ENCODE data around the gene SNX6.
"Not testable (repeated sequence)": the region's sequence is repeated elsewhere in the genome, so short reads cannot be mapped to it uniquely, and the experiment has no call there.

SNX6 gene

DNA sequence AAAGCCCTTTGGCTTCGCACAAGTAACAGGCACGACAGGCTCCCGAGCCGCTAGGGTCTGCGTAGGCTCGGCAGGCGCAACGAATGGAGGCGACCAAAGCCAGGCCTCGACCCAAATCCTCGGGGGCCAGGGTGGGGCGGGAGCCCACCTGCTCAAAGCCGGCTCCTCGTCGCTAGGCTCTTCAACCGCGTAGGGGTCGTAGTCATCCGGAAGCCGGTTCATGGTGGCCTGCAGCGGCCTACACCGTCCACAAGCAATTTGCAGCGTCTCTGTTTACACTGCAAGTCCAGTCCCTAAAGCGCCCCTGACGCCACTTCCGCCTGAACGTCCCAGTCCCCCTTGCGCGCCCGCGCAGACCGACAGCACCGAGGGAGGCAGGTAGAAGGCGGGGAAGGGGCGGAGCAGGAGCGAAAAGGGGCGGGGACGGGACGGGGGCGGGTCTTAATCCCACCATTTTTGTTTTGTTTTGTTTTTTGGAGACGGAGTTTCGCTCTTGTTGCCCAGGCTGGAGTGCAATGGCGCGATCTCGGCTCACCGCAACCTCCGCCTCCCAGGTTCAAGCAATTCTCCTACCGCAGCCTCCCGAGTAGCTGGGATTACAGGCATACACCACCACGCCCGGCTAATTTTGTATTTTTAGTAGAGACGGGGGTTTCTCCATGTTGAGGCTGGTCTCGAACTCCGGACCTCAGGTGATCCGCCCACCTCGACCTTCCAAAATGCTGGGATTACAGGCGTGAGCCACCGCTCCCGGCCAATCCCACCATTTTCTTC is 90.4 kb downstream of the SNX6 start, which contains the start of gene EAPP:
EAPP (minus strand) TSS at position 295 of the 774 bp plus-strand sequence; CDS start at position 222, 73 bp downstream.
- in situ Hi-C loops (cut with HindIII; ENCODE audit: low pct_unique_long_range_greater_than_20kb, low sequenced_read_pairs), result no loop called here
- no peak for TF ChIP-seq JUND (IDR thresholded peaks at IDR 0.05; ENCODE audit: low read depth)
- peak; percentile 94 to 99 for DNase-seq (ENCODE audit: low read depth in 1 of 2, low spot score in 1 of 2)

DNA sequence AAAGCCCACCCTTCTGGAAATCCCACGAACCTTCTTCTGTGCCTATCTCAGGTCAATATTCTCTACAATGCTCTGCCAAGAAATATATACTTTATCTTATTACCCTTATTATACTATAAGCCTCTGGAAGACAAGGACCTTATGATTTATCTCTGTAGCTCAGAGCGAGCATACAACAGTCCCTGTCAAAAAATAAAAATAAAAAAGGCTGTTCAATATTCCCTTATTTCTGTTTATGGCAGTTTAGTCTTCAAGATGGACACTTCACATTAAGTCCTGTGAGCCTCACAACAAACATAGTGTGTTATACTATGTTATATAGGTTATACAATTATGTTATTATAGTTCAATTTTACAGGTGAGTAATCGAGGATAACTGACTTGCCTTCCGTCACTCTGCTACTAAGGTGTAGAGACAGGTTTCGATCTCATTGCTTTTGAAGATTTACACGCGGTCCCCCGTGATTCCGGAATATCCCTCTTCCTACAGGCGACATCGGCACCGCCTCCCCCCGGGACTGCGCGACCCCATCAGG is 91.0 kb downstream of the SNX6 start:
- in situ Hi-C loops (cut with HindIII; ENCODE audit: low pct_unique_long_range_greater_than_20kb, low sequenced_read_pairs), result no loop called here
- TF ChIP-seq JUND (IDR thresholded peaks at IDR 0.05; ENCODE audit: low read depth), result no peak
- DNase-seq (ENCODE audit: low read depth in 1 of 2, low spot score in 1 of 2), result no peak

DNA sequence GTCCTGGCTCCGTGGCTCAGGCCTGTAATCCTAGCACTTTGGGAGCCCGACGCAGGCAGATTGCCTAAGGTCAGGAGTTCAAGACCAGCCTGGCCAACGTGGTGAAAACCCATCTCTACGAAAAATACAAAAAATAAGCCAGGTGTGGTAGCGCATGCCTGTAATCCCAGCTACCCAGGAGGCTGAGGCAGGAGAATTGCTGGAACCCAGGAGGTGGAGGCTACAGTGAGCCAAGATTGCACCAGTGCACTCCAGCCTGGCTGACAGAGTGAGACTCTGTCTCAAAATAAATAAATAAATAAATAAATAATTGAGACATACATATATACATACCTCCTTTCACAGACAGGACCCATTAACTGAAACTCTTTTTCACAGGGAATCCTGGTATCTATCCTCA is 91.9 kb downstream of the SNX6 start:
- in situ Hi-C loops (cut with HindIII; ENCODE audit: low pct_unique_long_range_greater_than_20kb, low sequenced_read_pairs); DNase-seq (ENCODE audit: low read depth in 1 of 2, low spot score in 1 of 2): not testable (repeated sequence)

DNA sequence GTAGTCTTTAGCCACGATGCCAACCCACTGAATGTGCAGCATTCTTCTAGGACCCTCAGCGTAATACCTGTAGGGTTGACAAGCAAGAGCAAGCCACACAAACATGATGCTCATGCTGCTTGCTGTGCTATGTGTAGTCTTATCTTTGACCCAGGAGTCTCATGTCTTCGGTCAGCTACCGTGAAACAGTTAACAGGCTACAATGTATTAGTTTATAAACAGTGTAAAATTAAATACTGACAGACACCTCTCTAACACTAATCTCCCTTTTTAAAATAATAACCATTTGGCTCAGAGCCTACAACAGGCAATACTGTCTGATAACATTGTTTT is 92.3 kb downstream of the SNX6 start:
- in situ Hi-C loops (cut with HindIII; ENCODE audit: low pct_unique_long_range_greater_than_20kb, low sequenced_read_pairs), result no loop called here
- no peak for DNase-seq (ENCODE audit: low read depth in 1 of 2, low spot score in 1 of 2)
- TF ChIP-seq JUND (IDR thresholded peaks at IDR 0.05; ENCODE audit: low read depth), result no peak

DNA sequence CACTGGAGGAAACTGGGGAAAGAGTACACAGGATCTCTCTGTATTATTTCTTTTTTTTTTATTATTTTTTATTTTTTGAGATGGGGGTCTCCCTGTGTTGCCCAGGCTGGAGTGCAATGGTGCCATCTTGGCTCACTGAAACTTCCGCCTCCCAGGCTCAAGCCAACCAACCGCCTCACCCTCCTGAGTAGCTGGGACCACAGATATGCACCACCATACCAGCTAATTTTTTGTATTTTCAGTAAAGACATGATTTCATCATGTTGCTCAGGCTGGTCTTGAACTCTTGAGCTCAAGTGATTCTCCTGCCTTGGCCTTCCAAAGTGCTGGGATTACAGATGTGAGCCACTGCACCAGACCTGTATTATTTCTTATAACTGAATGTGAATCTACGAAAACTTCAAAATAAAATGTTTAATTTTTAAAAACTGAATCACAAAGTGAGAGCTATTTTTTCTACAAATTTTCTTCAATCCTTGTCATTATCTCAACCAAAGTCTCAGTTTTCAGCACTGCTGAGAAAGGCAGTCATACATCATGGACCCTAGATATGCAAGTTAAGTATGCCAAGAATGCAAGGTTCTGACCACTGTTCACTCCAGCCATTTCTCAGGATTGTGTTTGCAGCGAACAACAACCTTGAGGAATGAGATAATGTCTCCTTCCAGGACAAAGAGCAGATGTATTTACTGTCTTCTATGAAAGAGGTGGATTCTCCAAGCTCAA is 92.8 kb downstream of the SNX6 start:
- no peak for DNase-seq (ENCODE audit: low read depth in 1 of 2, low spot score in 1 of 2)
- TF ChIP-seq JUND (IDR thresholded peaks at IDR 0.05; ENCODE audit: low read depth), result no peak
- in situ Hi-C loops (cut with HindIII; ENCODE audit: low pct_unique_long_range_greater_than_20kb, low sequenced_read_pairs), result no loop called here

DNA sequence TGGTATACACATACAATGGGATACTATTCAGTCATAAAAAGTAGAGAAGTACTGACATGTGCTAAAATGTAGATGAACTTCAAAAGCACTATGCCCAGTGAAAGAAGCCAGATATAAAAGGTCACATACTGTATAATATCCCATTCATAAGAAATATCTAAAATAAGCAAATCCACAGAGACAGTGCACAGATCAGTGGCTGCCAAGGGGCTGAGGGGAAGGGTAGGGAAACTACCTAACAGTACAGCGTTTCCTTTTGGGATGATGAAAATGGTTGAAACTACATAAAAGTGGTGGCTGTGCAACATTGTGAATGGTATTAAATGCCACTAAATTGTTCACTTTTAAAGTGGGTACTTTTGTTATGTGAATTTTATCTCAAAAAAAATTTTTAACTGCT is 102.4 kb downstream of the SNX6 start:
- in situ Hi-C loops (cut with HindIII; ENCODE audit: low pct_unique_long_range_greater_than_20kb, low sequenced_read_pairs), result no loop called here
- TF ChIP-seq JUND (IDR thresholded peaks at IDR 0.05; ENCODE audit: low read depth), result no peak
- DNase-seq (ENCODE audit: low read depth in 1 of 2, low spot score in 1 of 2), result no peak

DNA sequence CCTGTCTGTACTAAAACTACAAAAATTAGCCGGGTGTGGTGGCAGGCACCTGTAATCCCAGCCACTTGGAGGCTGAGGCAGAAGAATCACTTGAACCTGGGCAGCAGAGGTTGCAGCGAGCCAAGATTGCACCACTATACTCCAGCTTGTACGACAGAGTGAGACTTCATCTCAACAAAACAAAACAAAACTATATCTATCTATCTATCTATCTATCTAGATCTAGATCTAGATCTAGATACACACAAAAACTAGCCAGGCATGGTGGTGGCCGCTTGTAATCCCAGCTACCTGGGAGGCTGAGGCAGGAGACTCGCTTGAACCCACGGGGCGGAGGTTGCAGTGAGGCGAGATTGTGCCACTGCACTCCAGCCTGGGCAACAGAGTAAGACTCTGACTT is 105.7 kb downstream of the SNX6 start:
- in situ Hi-C loops (cut with HindIII; ENCODE audit: low pct_unique_long_range_greater_than_20kb, low sequenced_read_pairs); DNase-seq (ENCODE audit: low read depth in 1 of 2, low spot score in 1 of 2): not testable (repeated sequence)

DNA sequence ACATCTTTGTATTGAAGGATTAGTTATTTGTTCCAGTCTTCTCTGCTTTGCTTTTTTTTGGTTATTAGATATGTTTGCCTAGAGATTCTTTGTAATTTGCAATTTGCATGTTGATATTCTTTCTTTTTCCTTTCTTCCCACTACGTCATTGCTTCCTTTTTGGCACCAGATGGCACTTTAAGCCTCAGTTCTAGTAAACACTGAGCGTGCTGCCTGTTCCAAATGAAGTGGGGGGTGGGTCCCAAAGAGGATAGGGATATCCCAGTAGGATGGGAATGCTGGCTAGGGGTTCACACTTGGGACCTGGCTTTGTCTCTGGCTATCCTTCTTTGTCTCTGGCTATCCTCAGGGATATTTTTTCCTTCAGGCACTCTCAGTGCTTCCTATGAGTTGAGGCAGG is 107.5 kb downstream of the SNX6 start:
- DNase-seq (ENCODE audit: low read depth in 1 of 2, low spot score in 1 of 2), result no peak
- in situ Hi-C loops (cut with HindIII; ENCODE audit: low pct_unique_long_range_greater_than_20kb, low sequenced_read_pairs), result no loop called here
- no peak for TF ChIP-seq JUND (IDR thresholded peaks at IDR 0.05; ENCODE audit: low read depth)

DNA sequence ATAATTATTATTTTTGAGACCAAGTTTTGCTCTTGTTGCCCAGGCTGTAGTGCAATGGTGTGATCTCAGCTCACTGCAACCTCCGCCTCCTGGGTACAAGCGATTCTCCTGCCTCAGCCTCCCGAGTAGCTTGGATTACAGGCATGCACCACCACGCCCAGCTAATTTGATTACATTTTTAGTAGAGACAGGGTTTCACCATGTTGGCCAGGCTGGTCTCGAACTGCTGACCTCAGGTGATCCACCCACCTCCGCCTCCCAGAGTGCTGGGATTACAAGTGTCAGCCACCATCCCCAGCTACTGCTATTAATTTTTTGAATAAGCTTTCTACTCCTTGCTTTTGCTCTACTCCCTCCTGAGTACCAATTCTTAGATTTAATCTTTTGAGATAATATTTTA is 108.9 kb downstream of the SNX6 start:
- in situ Hi-C loops (cut with HindIII; ENCODE audit: low pct_unique_long_range_greater_than_20kb, low sequenced_read_pairs); DNase-seq (ENCODE audit: low read depth in 1 of 2, low spot score in 1 of 2): not testable (repeated sequence)

DNA sequence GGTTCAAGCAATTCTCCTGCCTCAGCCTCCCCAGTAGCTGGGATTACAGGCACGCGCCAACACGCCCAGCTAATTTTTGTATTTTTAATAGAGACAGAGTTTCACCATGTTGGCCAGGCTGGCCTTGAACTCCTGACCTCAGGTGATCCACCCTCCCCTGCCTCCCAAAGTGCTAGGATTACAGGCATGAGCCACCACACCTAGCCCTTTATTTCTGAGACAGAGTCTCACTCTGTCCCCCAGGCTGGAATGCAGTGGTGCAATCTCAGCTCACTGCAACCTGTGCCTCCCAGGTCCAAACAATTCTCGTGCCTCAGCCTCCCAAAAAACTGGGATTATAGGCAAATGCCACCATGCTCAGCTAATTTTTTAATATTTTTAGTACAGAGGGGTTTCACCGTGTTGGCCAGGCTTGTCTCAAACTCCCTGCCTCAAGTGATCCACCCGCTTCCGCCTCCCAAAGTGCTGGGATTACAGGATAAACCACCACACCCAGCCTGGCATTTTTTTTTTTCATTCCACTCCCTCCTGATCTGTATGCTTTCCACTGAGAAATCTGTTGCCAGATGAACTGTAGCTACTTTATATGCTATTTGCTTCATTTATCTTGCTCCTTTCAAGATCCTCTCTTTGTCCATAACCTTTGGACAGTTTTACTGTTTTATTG is 109.5 kb downstream of the SNX6 start:
- in situ Hi-C loops (cut with HindIII; ENCODE audit: low pct_unique_long_range_greater_than_20kb, low sequenced_read_pairs); DNase-seq (ENCODE audit: low read depth in 1 of 2, low spot score in 1 of 2): not testable (repeated sequence)
